GM10266 (cell line): ENCODE measurements around the gene SPTBN1.

Source experiments
- DNase-seq: peaks from one replicate; pipeline ENCODE4 v3.0.0; 2012; ENCODE audit errors: extremely low spot score
- TF ChIP-seq, protein P1 (sequence below): IDR thresholded peaks from 2 replicates; pipeline ENCODE4 v1.5.1; 2012; ENCODE audit warnings: mild to moderate bottlenecking, low read depth; ENCODE audit not compliant: control insufficient read depth, insufficient read depth; ENCODE audit errors: missing control alignments

SPTBN1 gene

DNA sequence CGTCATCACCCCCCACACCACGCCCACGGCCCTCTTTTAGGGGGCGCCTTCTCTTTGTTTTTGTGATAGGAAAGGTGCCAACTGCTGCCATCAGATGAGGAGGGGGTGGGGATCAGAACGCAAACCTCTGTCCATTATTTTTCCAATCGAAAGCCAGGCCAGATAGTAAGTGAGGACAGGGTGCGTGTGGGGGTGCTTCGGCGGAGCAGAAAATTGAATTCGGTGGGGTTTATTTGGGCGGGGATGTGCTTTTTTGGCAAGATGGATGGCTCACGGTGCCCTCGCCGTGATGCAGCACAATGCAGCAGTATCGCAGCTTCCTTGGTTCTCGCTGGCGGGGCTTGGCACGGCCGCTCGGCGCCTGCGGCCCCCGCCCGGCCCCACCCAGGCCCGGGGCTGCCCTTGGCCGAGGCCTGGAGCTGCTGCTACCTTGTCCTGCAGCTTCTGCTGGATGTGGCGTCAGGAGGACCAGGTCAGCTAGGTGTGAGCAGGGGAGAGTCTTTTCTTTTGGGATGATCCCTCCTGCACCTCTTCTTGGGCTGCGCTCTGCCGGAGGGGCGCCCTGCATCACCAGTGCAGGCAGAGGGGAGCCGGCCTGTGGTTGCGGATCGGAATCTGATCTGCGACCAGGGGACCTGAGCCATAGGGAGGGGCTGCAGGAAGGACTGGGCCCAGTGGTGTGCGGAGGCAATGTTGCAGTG, 1.3 kb downstream of the SPTBN1 start:
- TF ChIP-seq, protein P1, sequence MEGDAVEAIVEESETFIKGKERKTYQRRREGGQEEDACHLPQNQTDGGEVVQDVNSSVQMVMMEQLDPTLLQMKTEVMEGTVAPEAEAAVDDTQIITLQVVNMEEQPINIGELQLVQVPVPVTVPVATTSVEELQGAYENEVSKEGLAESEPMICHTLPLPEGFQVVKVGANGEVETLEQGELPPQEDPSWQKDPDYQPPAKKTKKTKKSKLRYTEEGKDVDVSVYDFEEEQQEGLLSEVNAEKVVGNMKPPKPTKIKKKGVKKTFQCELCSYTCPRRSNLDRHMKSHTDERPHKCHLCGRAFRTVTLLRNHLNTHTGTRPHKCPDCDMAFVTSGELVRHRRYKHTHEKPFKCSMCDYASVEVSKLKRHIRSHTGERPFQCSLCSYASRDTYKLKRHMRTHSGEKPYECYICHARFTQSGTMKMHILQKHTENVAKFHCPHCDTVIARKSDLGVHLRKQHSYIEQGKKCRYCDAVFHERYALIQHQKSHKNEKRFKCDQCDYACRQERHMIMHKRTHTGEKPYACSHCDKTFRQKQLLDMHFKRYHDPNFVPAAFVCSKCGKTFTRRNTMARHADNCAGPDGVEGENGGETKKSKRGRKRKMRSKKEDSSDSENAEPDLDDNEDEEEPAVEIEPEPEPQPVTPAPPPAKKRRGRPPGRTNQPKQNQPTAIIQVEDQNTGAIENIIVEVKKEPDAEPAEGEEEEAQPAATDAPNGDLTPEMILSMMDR, result no peak
- peak; percentile 39 for DNase-seq

DNA sequence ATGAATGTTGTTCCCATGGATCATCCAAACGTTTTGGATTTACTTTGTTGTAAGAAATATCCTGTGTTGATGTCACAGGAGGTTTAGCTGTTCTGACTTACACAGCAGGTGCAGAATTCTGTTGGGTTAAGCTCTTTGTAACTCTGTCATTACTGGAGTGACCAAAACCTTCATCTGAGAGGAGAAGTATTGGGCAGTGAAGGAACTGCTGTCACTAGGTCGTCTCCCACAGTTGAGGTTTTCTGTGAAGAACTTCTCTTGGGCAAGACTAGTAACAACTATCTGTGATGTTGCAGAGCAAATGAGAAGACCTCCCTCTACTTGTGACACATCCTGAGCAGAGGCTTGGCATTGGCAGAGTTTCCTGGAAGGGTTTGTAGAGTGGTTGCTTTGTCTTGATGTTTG, 2.9 kb downstream of the SPTBN1 start:
- no peak for DNase-seq

DNA sequence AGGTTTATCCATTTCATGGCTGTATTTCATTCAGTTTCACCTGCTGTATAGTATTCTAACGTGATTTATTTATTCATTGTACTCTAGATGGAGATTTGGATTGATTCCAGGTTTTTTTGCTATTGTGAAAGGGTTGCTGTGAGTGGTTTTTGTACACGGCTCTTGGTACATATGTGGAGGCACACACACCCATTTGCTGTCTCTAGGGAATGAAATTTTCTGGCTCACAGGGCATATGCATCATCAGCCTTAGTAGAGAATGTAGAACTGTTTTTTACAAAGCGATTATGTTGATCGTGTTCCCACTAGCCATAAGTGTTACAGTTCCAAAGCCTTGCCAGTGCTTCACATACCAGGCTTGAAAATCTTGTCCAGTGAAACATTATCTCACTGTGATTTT, 5.1 kb downstream of the SPTBN1 start:
- TF ChIP-seq, protein P1, result no peak
- DNase-seq, result no peak

More for the DNA sequence above, 2.9 kb downstream of the SPTBN1 start:
- TF ChIP-seq, protein P1, result no peak

DNA sequence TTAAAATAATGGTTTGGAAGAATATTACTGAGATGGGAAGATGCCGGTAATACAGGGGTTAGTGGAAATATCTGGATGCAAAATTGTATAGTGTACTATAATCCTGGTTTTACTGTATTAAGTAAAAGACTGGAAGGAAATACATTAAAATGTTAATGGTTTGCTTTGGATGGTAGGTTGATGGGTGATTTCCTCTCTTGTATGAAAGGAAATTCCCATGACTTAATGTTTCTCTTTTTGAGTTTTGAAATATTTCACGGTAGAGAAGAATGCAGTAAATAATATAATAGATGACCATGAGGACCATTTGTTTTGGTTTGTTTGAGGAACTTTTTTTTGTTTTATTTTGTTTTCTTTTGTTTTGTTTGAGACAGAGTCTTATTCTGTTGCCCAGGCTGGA, 8.2 kb downstream of the SPTBN1 start:
- DNase-seq, result no peak
- TF ChIP-seq, protein P1, result no peak

DNA sequence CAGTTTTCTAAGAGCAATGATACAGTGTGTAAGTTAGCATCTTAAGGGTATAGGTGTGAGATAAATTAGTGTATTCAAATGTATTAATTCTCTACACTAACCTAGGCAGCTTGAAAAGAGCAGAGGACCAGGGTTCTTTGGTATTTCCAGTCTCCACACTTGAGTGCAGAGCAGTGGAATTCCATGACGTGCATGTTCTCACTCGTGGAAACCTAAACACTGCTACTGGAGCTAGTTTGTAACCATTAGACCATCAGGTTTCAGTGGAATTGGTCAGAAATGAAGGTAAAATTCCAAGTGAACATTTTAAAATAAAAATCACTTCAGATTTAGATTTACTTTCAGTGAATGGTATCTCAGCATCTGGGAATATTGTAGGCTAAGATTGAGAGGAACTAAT, 9.0 kb downstream of the SPTBN1 start:
- TF ChIP-seq, protein P1, result no peak
- no peak for DNase-seq

DNA sequence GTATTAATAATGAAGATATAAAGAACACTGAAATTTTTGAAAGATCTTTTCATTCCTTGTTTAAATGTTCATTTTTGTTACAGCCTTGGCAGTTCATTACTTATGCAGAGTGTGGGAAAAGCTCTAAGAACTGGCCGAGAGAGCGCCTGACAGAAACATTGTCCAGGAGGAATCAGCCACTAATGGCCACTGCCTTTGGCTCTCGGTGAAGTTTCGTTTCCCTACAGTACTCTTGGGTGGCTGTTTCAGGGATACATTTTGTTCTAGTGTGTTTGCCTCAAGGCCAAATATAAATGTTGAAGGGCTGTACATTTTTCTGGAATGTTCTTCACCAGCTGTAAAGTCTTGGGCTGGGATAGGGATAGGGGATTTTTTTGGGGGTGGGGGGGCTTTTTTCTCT, 10.7 kb downstream of the SPTBN1 start:
- TF ChIP-seq, protein P1, result no peak
- DNase-seq, result no peak

DNA sequence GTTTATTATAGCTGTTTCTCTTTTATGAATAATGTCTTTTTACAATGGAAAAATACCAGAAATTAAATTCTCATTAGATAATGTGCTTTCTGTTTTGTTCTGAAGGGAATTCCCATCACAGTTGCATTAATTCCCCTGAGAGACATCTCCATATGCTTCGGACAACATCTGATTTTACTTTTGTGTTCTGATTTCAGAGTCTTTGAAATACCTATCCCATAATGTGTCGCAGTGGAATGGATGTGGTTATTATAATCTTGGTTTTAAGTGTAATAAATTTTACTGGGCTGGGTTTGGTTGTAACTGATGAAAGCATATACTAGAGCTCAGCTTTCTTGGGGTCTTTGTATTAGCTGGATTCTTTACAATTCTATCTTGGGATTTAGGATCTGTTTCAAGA, 12.5 kb downstream of the SPTBN1 start:
- no peak for DNase-seq
- TF ChIP-seq, protein P1, result no peak
